AG10803 (cell line): ENCODE results near the gene THSD1.

ENCODE experiments used
- DNase-seq: peaks from one replicate; pipeline ENCODE4 v3.0.0; 2010; ENCODE audit warnings: low read depth
- H3K4me3 ChIP-seq: 2 replicates; pipeline ENCODE4 v1.5.1; 2011; ENCODE audit warnings: mild to moderate bottlenecking, low read length, control low read depth
- TF ChIP-seq, protein P1 (sequence below): conservative IDR thresholded peaks from 2 replicates; pipeline ENCODE4 v1.5.1; 2011; ENCODE audit warnings: mild to moderate bottlenecking, low read length, control low read depth, inconsistent platforms

THSD1 gene

GRCh38 chr13:52450793-52451116 lies 44.8 kb upstream of the THSD1 start:
- DNase-seq = no peak
- peak overlapping the region; percentile 44 for H3K4me3 ChIP-seq
- TF ChIP-seq, protein P1, sequence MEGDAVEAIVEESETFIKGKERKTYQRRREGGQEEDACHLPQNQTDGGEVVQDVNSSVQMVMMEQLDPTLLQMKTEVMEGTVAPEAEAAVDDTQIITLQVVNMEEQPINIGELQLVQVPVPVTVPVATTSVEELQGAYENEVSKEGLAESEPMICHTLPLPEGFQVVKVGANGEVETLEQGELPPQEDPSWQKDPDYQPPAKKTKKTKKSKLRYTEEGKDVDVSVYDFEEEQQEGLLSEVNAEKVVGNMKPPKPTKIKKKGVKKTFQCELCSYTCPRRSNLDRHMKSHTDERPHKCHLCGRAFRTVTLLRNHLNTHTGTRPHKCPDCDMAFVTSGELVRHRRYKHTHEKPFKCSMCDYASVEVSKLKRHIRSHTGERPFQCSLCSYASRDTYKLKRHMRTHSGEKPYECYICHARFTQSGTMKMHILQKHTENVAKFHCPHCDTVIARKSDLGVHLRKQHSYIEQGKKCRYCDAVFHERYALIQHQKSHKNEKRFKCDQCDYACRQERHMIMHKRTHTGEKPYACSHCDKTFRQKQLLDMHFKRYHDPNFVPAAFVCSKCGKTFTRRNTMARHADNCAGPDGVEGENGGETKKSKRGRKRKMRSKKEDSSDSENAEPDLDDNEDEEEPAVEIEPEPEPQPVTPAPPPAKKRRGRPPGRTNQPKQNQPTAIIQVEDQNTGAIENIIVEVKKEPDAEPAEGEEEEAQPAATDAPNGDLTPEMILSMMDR = no peak

DNA sequence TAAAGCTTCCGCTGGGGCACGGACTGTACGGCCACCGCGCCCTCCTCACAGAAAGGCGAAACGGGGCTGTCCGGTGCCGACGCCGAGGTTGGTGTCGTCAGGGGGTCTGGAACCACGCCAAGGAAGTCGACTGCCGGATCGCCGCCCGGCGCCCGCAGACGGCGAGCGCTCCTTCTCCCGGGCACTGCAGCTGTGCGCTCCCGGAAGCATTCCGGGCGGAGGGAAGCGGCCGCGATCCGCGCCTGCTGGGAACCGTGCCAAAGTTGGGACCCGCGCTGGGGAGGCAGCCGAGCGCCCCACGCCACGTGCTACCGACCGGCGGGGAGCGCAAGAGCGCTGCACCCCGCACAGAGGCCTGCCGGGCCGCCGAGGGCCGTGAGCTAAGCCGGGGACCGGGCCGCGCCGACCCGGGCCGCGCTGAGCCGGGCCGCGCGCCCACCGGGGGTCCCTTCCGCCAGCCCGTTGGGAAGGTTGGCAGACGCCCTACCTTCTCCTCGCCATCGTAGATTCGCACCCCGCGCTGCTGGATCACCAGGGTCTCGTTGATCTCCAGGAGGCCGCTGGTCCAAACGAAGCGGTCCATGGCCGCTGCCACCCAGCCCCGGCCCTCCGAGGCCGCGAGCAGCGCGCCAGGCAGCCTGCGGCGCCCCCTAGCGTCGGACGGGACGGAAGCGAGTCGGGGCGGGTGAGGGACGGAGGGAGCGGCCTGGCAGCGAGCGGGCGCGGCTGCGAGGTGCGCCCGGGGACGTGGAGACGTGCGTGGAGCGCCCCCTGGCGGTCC lies 44.2 kb upstream of the THSD1 start, which contains the start of gene VPS36:
Gene VPS36 (minus strand): TSS at position 623 of the 781 bp plus-strand sequence. CDS start 40 bp downstream, at position 583.
- peak within 1 kb of the TSS; percentile 82 for H3K4me3 ChIP-seq
- TF ChIP-seq, protein P1 = peak; percentile 76
- DNase-seq = peak; percentile 91

GRCh38 chr13:52449331-52450011 lies 43.5 kb upstream of the THSD1 start:
- peak overlapping the region; percentile 82 for H3K4me3 ChIP-seq
- no peak for DNase-seq
- TF ChIP-seq, protein P1 = no peak

GRCh38 chr13:52447815-52448552 lies 42.0 kb upstream of the THSD1 start:
- no peak for DNase-seq
- TF ChIP-seq, protein P1 = no peak
- no peak overlapping the region; the same call in 1 of the 2 replicates for H3K4me3 ChIP-seq

DNA sequence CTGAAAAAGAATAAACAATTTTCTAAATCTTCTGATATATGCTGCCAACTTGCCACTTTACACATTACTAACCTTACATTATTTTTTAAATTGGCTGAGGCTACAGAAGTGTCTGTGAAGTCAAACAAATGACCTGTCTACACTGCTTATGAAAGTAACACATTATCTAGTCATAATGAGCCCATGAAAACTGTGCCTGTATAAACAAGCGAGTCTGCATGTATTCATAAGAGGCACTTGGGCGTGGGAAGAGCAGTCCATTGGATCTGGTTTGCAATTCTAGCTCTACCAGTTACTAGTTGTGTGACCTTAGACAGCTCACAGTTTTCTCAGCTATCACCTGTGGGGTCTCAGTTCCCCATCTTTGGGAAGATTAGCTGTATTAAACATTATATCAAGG lies 41.4 kb upstream of the THSD1 start:
- H3K4me3 ChIP-seq = no peak overlapping the region
- TF ChIP-seq, protein P1 = no peak
- DNase-seq = no peak

- no peak for DNase-seq
- TF ChIP-seq, protein P1 = no peak
- H3K4me3 ChIP-seq = no peak overlapping the region
These were observed 40.3 kb upstream of the THSD1 start for GRCh38 chr13:52446265-52446664.
